ENCODE measurements around the gene SCYL1.

SCYL1 gene

GRCh38 chr11:65492387-65492636 lies 32.6 kb upstream of the SCYL1 start:
- Histone ChIP-seq H2AFZ (ENCODE audit: insufficient read depth, low read length, poor library complexity) (peak overlapping the region; percentile 21), H3K14ac (ENCODE audit: low read length) (peak overlapping the region; percentile 77), H3K36me3 (ENCODE audit: control insufficient read depth in 1 of 2, insufficient read depth in 2 of 2, low read length in 2 of 2) (no peaks in the 10 kb centered on the region), H3K79me1 (ENCODE audit: low read length) (peaks cover 76% of the 10 kb centered on the region), H3K79me2 (ENCODE audit: control insufficient read depth, insufficient read depth, low read length, poor library complexity) (peaks cover 50% of the 10 kb centered on the region), H2BK12ac (ENCODE audit: low read length) (peak overlapping the region; percentile 99), H3K9me3 (ENCODE audit: insufficient read depth, low read depth, low read length) (no peaks in the 10 kb centered on the region), H3K4me3 (ENCODE audit: low read depth, low read length) (no peak overlapping the region), H4K12ac (ENCODE audit: low read depth, low read length) (no peak overlapping the region), H3K4ac (ENCODE audit: low read depth, low read length) (peak overlapping the region; percentile 46), H3K4me1 (ENCODE audit: control insufficient read depth in 1 of 2, insufficient read depth in 2 of 2, low read length in 2 of 2) (peaks cover 55 to 64% of the 10 kb centered on the region in 2 experiments), H3K27me3 (ENCODE audit: insufficient read depth, low read length) (no peaks in the 10 kb centered on the region), H2AK5ac (ENCODE audit: low read length) (peak overlapping the region; percentile 88), H3K18ac (ENCODE audit: low read length) (peak overlapping the region; percentile 53), H3K4me2 (ENCODE audit: low read length) (no peak overlapping the region), H3K9ac (ENCODE audit: low read length) (no peak overlapping the region), H2BK5ac (ENCODE audit: low read depth, low read length, poor library complexity) (peak overlapping the region; percentile 77), H4K91ac (ENCODE audit: low read depth, low read length) (peak overlapping the region; percentile 90), H2BK120ac (ENCODE audit: insufficient read depth, low read length, poor library complexity) (peak overlapping the region; percentile 92), H3K23ac (ENCODE audit: low read length) (no peak overlapping the region), H4K8ac (ENCODE audit: low read depth, low read length) (peak overlapping the region; percentile 55), H3K27ac (ENCODE audit: low read depth, low read length) (peak overlapping the region; percentile 95)
- WGBS (ENCODE audit: extremely low coverage, insufficient coverage, insufficient read length), result no CpG with 5 or more reads among the region's 4 CpGs
- DNase-seq, result no peak

DNA sequence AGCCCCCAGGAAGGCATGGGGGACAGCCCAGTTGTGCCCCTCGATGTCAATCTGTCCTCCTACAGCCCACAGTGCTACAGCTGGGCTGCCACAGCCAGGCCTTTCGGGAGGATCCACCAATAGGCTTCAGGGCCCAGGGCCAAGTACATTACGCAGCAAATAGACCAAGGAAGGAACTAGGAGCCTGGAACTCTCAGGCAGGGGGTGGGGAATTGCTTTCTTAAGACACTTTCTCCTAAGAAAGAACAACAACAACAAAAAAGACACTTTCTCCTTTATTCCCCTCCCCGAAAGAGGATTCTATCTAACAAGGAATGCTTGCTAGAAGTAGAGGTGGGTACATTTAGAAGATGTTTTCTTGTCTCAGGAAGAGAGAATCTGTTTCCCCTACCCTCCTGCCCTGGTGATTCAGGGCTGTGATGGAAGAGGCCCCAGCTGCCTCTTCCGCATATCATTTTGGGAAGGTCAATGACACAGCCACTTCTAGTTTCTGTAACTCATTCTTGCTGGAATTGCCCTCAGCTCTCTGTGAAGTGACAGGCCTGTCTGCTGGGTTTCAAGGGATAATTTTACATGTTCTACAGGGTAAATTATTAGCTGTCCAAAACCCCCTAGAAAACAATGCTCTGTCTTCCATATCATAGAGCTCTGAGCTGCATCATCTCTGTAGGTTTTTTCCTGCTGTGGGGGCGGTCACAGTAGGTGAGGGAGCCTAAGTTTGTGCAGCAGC lies 32.1 kb upstream of the SCYL1 start:
- H2BK5ac ChIP-seq (ENCODE audit: low read depth, low read length, poor library complexity), result peak overlapping the region; percentile 77
- H2BK12ac ChIP-seq (ENCODE audit: low read length), result peak overlapping the region; percentile 99
- H3K79me1 ChIP-seq (ENCODE audit: low read length), result peaks cover 78% of the 10 kb centered on the region
- H3K79me2 ChIP-seq (ENCODE audit: control insufficient read depth, insufficient read depth, low read length, poor library complexity), result peaks cover 52% of the 10 kb centered on the region
- peak; percentile 86 to 91 for DNase-seq
- peak overlapping the region; percentile 37 for H3K4me2 ChIP-seq (ENCODE audit: low read length)
- H3K23ac ChIP-seq (ENCODE audit: low read length), result no peak overlapping the region
- H3K4me3 ChIP-seq (ENCODE audit: low read depth, low read length), result no peak overlapping the region
- peak overlapping the region; percentile 89 for H2AK5ac ChIP-seq (ENCODE audit: low read length)
- H4K12ac ChIP-seq (ENCODE audit: low read depth, low read length), result no peak overlapping the region
- H2AFZ ChIP-seq (ENCODE audit: insufficient read depth, low read length, poor library complexity), result peak overlapping the region; percentile 50
- peaks cover 54 to 63% of the 10 kb centered on the region in 2 experiments for H3K4me1 ChIP-seq (ENCODE audit: control insufficient read depth in 1 of 2, insufficient read depth in 2 of 2, low read length in 2 of 2)
- peak overlapping the region; percentile 90 for H4K91ac ChIP-seq (ENCODE audit: low read depth, low read length)
- no CpG with 5 or more reads among the region's 6 CpGs for WGBS (ENCODE audit: extremely low coverage, insufficient coverage, insufficient read length)
- H3K14ac ChIP-seq (ENCODE audit: low read length), result peak overlapping the region; percentile 83
- H4K8ac ChIP-seq (ENCODE audit: low read depth, low read length), result peak overlapping the region; percentile 79
- peak overlapping the region; percentile 85 for H3K4ac ChIP-seq (ENCODE audit: low read depth, low read length)
- H3K27ac ChIP-seq (ENCODE audit: low read depth, low read length), result peak overlapping the region; percentile 95
- H3K18ac ChIP-seq (ENCODE audit: low read length), result peak overlapping the region; percentile 83
- no peaks in the 10 kb centered on the region for H3K9me3 ChIP-seq (ENCODE audit: insufficient read depth, low read depth, low read length)
- peak overlapping the region; percentile 1 for H3K9ac ChIP-seq (ENCODE audit: low read length)
- H2BK120ac ChIP-seq (ENCODE audit: insufficient read depth, low read length, poor library complexity), result peak overlapping the region; percentile 92
- no peaks in the 10 kb centered on the region for H3K36me3 ChIP-seq (ENCODE audit: control insufficient read depth in 1 of 2, insufficient read depth in 2 of 2, low read length in 2 of 2)
- no peaks in the 10 kb centered on the region for H3K27me3 ChIP-seq (ENCODE audit: insufficient read depth, low read length)

- no peaks in the 10 kb centered on the region for H3K9me3 ChIP-seq (ENCODE audit: insufficient read depth, low read depth, low read length)
- H2BK12ac ChIP-seq (ENCODE audit: low read length), result peak overlapping the region; percentile 96
- H2AFZ ChIP-seq (ENCODE audit: insufficient read depth, low read length, poor library complexity), result peak overlapping the region; percentile 50
- peak overlapping the region; percentile 37 for H3K4me2 ChIP-seq (ENCODE audit: low read length)
- peak overlapping the region; percentile 86 for H2BK5ac ChIP-seq (ENCODE audit: low read depth, low read length, poor library complexity)
- peaks cover 51% of the 10 kb centered on the region for H3K79me2 ChIP-seq (ENCODE audit: control insufficient read depth, insufficient read depth, low read length, poor library complexity)
- peak overlapping the region; percentile 92 for H2BK120ac ChIP-seq (ENCODE audit: insufficient read depth, low read length, poor library complexity)
- no peak overlapping the region for H3K23ac ChIP-seq (ENCODE audit: low read length)
- peaks cover 47 to 62% of the 10 kb centered on the region in 2 experiments for H3K4me1 ChIP-seq (ENCODE audit: control insufficient read depth in 1 of 2, insufficient read depth in 2 of 2, low read length in 2 of 2)
- no peaks in the 10 kb centered on the region for H3K27me3 ChIP-seq (ENCODE audit: insufficient read depth, low read length)
- no peak overlapping the region for H4K12ac ChIP-seq (ENCODE audit: low read depth, low read length)
- H3K9ac ChIP-seq (ENCODE audit: low read length), result no peak overlapping the region
- H4K8ac ChIP-seq (ENCODE audit: low read depth, low read length), result peak overlapping the region; percentile 79
- no peaks in the 10 kb centered on the region for H3K36me3 ChIP-seq (ENCODE audit: control insufficient read depth in 1 of 2, insufficient read depth in 2 of 2, low read length in 2 of 2)
- peak overlapping the region; percentile 83 for H3K14ac ChIP-seq (ENCODE audit: low read length)
- peak overlapping the region; percentile 83 for H3K18ac ChIP-seq (ENCODE audit: low read length)
- peaks cover 77% of the 10 kb centered on the region for H3K79me1 ChIP-seq (ENCODE audit: low read length)
- peak overlapping the region; percentile 85 for H3K4ac ChIP-seq (ENCODE audit: low read depth, low read length)
- no CpG with 5 or more reads among the region's 12 CpGs for WGBS (ENCODE audit: extremely low coverage, insufficient coverage, insufficient read length)
- H4K91ac ChIP-seq (ENCODE audit: low read depth, low read length), result peak overlapping the region; percentile 90
- H2AK5ac ChIP-seq (ENCODE audit: low read length), result peak overlapping the region; percentile 89
- peak overlapping the region; percentile 95 for H3K27ac ChIP-seq (ENCODE audit: low read depth, low read length)
- DNase-seq, result peak; percentile 97 to 98
- no peak overlapping the region for H3K4me3 ChIP-seq (ENCODE audit: low read depth, low read length)
Observed at GRCh38 chr11:65493367-65494176, 31.3 kb upstream of the SCYL1 start.

GRCh38 chr11:65496304-65497140 lies 28.4 kb upstream of the SCYL1 start:
- no CpG with 5 or more reads among the region's 15 CpGs for WGBS (ENCODE audit: extremely low coverage, insufficient coverage, insufficient read length)

More at GRCh38 chr11:65496304-65497140, 28.4 kb upstream of the SCYL1 start:
- Histone ChIP-seq H3K36me3 (ENCODE audit: control insufficient read depth in 1 of 2, insufficient read depth in 2 of 2, low read length in 2 of 2) (peaks cover 4 to 5% of the 10 kb centered on the region in 2 experiments), H3K79me1 (ENCODE audit: low read length) (peaks cover 58% of the 10 kb centered on the region), H3K4ac (ENCODE audit: low read depth, low read length) (peak overlapping the region; percentile 94), H3K27me3 (ENCODE audit: insufficient read depth, low read length) (no peaks in the 10 kb centered on the region), H4K91ac (ENCODE audit: low read depth, low read length) (peak overlapping the region; percentile 98), H3K27ac (ENCODE audit: low read depth, low read length) (peak overlapping the region; percentile 88), H2BK5ac (ENCODE audit: low read depth, low read length, poor library complexity) (peak overlapping the region; percentile 99), H3K18ac (ENCODE audit: low read length) (peak overlapping the region; percentile 91), H3K79me2 (ENCODE audit: control insufficient read depth, insufficient read depth, low read length, poor library complexity) (peaks cover 39% of the 10 kb centered on the region), H2BK120ac (ENCODE audit: insufficient read depth, low read length, poor library complexity) (peak overlapping the region; percentile 98), H4K12ac (ENCODE audit: low read depth, low read length) (peak overlapping the region; percentile 74), H2AK5ac (ENCODE audit: low read length) (peak overlapping the region; percentile 88), H3K23ac (ENCODE audit: low read length) (no peak overlapping the region), H3K4me1 (ENCODE audit: control insufficient read depth in 1 of 2, insufficient read depth in 2 of 2, low read length in 2 of 2) (peaks cover 26 to 39% of the 10 kb centered on the region in 2 experiments), H2AFZ (ENCODE audit: insufficient read depth, low read length, poor library complexity) (no peak overlapping the region), H3K9ac (ENCODE audit: low read length) (peak overlapping the region; percentile 72), H3K4me2 (ENCODE audit: low read length) (peak overlapping the region; percentile 30), H2BK12ac (ENCODE audit: low read length) (peak overlapping the region; percentile 100), H3K14ac (ENCODE audit: low read length) (peak overlapping the region; percentile 96), H3K4me3 (ENCODE audit: low read depth, low read length) (no peak overlapping the region), H3K9me3 (ENCODE audit: insufficient read depth, low read depth, low read length) (no peaks in the 10 kb centered on the region), H4K8ac (ENCODE audit: low read depth, low read length) (peak overlapping the region; percentile 91)
- DNase-seq, result peak in 1 of 2 donors; percentile 7

All from trophoblast cell (in vitro differentiated cells and primary cell).